Measurements from ENCODE around the gene LFNG. TPM values are rescaled to one million over a fixed set of nuclear protein-coding genes. Genes with fewer than 3 reads are reported as not detected.

Gene LFNG
- total RNA-seq, 1 donor = 21.0 TPM

DNA sequence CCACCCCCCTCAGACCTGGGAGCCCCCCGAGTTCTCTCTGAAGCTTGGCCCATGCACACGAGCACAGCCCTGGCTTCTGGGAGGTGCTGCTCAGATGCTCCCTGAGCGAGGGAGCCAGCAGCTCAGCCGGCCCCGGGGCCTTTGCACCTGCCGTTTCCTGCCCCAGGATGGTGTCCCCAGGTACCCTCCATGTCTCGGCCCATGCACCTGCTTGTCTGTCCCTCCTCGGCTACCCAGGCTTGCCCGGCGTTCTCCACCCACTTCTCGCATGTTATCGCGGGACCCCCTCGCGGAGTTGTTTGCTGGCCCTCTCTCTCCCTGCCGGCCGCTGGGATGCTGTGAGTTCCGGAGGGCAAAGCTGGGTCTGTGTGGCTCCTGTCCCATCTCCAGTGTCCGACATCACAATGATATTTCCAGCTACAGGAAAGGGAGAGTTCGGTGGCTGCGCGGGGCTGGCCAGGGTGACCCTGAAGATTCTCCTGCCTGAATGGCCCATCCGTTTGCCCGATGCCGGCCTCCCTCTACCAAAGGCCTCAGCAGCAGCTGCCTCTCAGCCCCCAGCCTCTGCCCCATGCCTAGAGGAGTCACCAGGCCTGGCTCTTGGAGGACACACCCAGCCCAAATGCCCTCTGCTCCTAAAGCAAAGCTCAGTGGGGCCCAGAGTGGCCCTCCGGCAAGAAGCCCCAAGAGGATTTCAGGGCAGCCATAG is 12.2 kb upstream of the LFNG start:
- H4K20me1 ChIP-seq (ENCODE audit: insufficient read depth, low read length) = no peaks in the 10 kb centered on the region
- TF ChIP-seq, protein P1, sequence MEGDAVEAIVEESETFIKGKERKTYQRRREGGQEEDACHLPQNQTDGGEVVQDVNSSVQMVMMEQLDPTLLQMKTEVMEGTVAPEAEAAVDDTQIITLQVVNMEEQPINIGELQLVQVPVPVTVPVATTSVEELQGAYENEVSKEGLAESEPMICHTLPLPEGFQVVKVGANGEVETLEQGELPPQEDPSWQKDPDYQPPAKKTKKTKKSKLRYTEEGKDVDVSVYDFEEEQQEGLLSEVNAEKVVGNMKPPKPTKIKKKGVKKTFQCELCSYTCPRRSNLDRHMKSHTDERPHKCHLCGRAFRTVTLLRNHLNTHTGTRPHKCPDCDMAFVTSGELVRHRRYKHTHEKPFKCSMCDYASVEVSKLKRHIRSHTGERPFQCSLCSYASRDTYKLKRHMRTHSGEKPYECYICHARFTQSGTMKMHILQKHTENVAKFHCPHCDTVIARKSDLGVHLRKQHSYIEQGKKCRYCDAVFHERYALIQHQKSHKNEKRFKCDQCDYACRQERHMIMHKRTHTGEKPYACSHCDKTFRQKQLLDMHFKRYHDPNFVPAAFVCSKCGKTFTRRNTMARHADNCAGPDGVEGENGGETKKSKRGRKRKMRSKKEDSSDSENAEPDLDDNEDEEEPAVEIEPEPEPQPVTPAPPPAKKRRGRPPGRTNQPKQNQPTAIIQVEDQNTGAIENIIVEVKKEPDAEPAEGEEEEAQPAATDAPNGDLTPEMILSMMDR (IDR thresholded peaks at IDR 0.05; ENCODE audit: extremely low read depth, low read depth, low read length) = no peak
- no peak overlapping the region for H2AFZ ChIP-seq (ENCODE audit: low read length)

DNA sequence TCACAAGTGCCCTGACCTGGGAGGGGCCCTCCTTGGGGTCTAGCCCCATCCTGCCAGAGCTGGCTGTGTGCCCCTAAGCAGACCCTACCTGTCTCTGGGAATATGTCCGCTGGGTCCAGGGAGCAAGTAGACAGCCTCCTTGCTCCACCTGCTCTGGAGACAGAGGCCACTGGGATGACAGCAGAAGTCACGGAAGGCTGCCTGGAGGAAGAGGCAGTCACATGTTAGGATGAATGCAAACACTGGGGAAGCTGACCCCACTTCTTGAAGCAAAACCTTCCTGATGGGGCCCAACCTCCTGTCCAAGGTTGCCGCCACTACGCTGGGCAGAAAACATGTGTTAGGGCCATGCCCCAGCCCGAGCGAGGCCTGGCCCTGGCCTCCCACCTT is 11.7 kb upstream of the LFNG start:
- Histone ChIP-seq H3K4me2 (ENCODE audit: insufficient read depth, low read length) (peak overlapping the region; percentile 37), H3K79me2 (ENCODE audit: insufficient read depth, low read length) (no peaks in the 10 kb centered on the region), H3K36me3 (ENCODE audit: insufficient read depth, low read length) (no peaks in the 10 kb centered on the region), H3K4me1 (ENCODE audit: insufficient read depth, low read length) (peaks cover 24% of the 10 kb centered on the region), H2AFZ (ENCODE audit: low read length) (no peak overlapping the region), H4K20me1 (ENCODE audit: insufficient read depth, low read length) (no peaks in the 10 kb centered on the region), H3K27ac (ENCODE audit: low read depth, low read length) (no peak overlapping the region), H3K4me3 (ENCODE audit: insufficient read depth, low read length) (peak overlapping the region; percentile 37), H3K9me3 (ENCODE audit: low read depth, low read length) (no peaks in the 10 kb centered on the region), H3K27me3 (ENCODE audit: insufficient read depth, low read length) (no peaks in the 10 kb centered on the region)
- no peak for DNase-seq (ENCODE audit: insufficient read length, low spot score, missing footprints)
- TF ChIP-seq, protein P1 (IDR thresholded peaks at IDR 0.05; ENCODE audit: extremely low read depth, low read depth, low read length) = no peak

More for the DNA sequence above, 12.2 kb upstream of the LFNG start:
- H3K79me2 ChIP-seq (ENCODE audit: insufficient read depth, low read length) = no peaks in the 10 kb centered on the region
- H3K27me3 ChIP-seq (ENCODE audit: insufficient read depth, low read length) = no peaks in the 10 kb centered on the region
- H3K4me1 ChIP-seq (ENCODE audit: insufficient read depth, low read length) = peaks cover 25% of the 10 kb centered on the region
- H3K36me3 ChIP-seq (ENCODE audit: insufficient read depth, low read length) = no peaks in the 10 kb centered on the region
- DNase-seq (ENCODE audit: insufficient read length, low spot score, missing footprints) = no peak
- H3K4me2 ChIP-seq (ENCODE audit: insufficient read depth, low read length) = no peak overlapping the region
- no peaks in the 10 kb centered on the region for H3K9me3 ChIP-seq (ENCODE audit: low read depth, low read length)
- H3K4me3 ChIP-seq (ENCODE audit: insufficient read depth, low read length) = no peak overlapping the region
- H3K27ac ChIP-seq (ENCODE audit: low read depth, low read length) = no peak overlapping the region

DNA sequence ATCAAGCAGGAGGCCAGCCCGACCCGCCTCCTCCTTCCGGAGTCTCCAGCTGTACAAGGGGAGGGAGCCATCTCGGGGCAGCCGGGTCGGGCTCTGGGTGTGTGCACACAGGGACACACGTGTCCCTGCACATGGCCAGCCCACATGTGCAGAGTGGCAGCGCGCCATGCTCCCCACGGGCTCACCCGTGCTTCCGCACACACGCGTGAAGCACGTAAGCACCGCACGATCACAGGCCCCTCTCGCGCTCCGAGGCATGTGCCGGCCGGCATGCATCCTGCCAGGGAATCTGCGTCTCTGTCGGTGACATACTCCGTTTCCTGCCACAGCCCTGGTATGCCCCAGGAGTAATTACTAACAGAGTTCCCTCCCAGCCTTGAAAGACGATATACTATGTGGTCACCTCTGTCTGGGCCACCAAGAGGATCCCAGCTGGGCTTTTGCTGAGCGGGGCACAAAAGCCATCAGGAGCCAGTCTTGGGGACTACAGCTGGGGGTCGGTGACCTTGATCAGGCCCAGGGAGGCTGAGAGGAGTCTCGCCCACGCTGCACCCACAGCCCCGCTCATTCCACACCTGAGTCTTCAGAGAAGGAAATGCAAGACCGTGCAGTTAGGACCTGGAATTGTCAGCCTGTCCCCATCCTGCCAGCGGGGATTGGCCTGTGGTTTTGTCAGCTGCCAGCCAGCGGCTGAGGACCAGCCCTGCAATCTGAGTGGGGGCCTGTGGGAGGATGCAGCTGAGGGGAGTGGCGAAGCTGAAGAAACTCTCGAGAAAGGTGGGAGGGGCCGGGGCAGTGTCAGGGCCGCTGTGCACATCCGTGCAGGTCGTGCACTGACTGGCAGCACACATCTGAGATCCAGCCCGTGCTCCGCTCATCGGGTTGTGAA is 11.0 kb upstream of the LFNG start:
- no peaks in the 10 kb centered on the region for H3K36me3 ChIP-seq (ENCODE audit: insufficient read depth, low read length)
- TF ChIP-seq, protein P1 (IDR thresholded peaks at IDR 0.05; ENCODE audit: extremely low read depth, low read depth, low read length) = no peak
- no peaks in the 10 kb centered on the region for H3K27me3 ChIP-seq (ENCODE audit: insufficient read depth, low read length)
- peak overlapping the region; percentile 37 for H3K4me3 ChIP-seq (ENCODE audit: insufficient read depth, low read length)
- no peaks in the 10 kb centered on the region for H4K20me1 ChIP-seq (ENCODE audit: insufficient read depth, low read length)
- peaks cover 17% of the 10 kb centered on the region for H3K4me1 ChIP-seq (ENCODE audit: insufficient read depth, low read length)
- DNase-seq (ENCODE audit: insufficient read length, low spot score, missing footprints) = peak; percentile 97
- H3K4me2 ChIP-seq (ENCODE audit: insufficient read depth, low read length) = peak overlapping the region; percentile 37
- peak overlapping the region; percentile 4 for H3K27ac ChIP-seq (ENCODE audit: low read depth, low read length)
- H3K79me2 ChIP-seq (ENCODE audit: insufficient read depth, low read length) = no peaks in the 10 kb centered on the region
- no peak overlapping the region for H2AFZ ChIP-seq (ENCODE audit: low read length)
- no peaks in the 10 kb centered on the region for H3K9me3 ChIP-seq (ENCODE audit: low read depth, low read length)

Data from osteoblast (primary cell).